Measurements from ENCODE around the gene USP17L17.
"Not testable (repeated sequence)": the region's sequence is repeated elsewhere in the genome, so short reads cannot be mapped to it uniquely, and the experiment has no call there.

The USP17L17 gene

GRCh38 chr4:9262572-9262971 lies 18.9 kb downstream of the USP17L17 start, which contains the start of gene USP17L21:
Gene USP17L21, plus strand, starts transcription at chr4:9262872. Its CDS starts 0 bp downstream, at chr4:9262872.
- DNase-seq; H4K91ac ChIP-seq (ENCODE audit: low read length); H3K4me2 ChIP-seq (ENCODE audit: low read length, poor library complexity, severe bottlenecking); H3K4me3 ChIP-seq (ENCODE audit: insufficient read depth in 1 of 2, low read depth in 1 of 2, low read length in 2 of 2); H3K27ac ChIP-seq (ENCODE audit: low read length, poor library complexity, severe bottlenecking); H3K27me3 ChIP-seq (ENCODE audit: control insufficient read depth in 1 of 2, insufficient read depth in 1 of 2, low read length in 2 of 2); H2AFZ ChIP-seq (ENCODE audit: low read depth, low read length); H2BK12ac ChIP-seq (ENCODE audit: low read length in 2 of 2); H3K36me3 ChIP-seq (ENCODE audit: control insufficient read depth in 1 of 2, insufficient read depth in 2 of 2, low read depth in 1 of 2, low read length in 2 of 2); H3K79me1 ChIP-seq (replicated peaks; ENCODE audit: low read length, poor library complexity, severe bottlenecking); H2BK120ac ChIP-seq (ENCODE audit: low read depth, low read length); H3K23ac ChIP-seq (ENCODE audit: low read length in 2 of 2); H2BK15ac ChIP-seq (ENCODE audit: low read depth, poor library complexity, severe bottlenecking); H3K4me1 ChIP-seq (ENCODE audit: control insufficient read depth, insufficient read depth, low read depth, low read length); H4K8ac ChIP-seq (ENCODE audit: low read length); H3K18ac ChIP-seq (ENCODE audit: low read depth in 1 of 2, low read length in 2 of 2); H2AK5ac ChIP-seq (ENCODE audit: low read length, severe bottlenecking); H2BK5ac ChIP-seq (ENCODE audit: low read depth, low read length, poor library complexity, severe bottlenecking); H3K9ac ChIP-seq (ENCODE audit: low read length); H3K14ac ChIP-seq (ENCODE audit: low read length in 2 of 2); H3K9me3 ChIP-seq (ENCODE audit: control insufficient read depth, low read length); H3K4ac ChIP-seq (ENCODE audit: low read depth in 1 of 2, low read length in 2 of 2): not testable (repeated sequence)
- no CpG with 5 or more reads among the region's 13 CpGs for WGBS

GRCh38 chr4:9267319-9267718 lies 23.6 kb downstream of the USP17L17 start, which contains the start of gene USP17L22:
Gene USP17L22, plus strand, starts transcription at chr4:9267619. Its CDS starts 0 bp downstream, at chr4:9267619.
- H2BK120ac ChIP-seq (ENCODE audit: low read depth, low read length); H3K4me3 ChIP-seq (ENCODE audit: insufficient read depth in 1 of 2, low read depth in 1 of 2, low read length in 2 of 2); H2BK5ac ChIP-seq (ENCODE audit: low read depth, low read length, poor library complexity, severe bottlenecking); H3K4me2 ChIP-seq (ENCODE audit: low read length, poor library complexity, severe bottlenecking); H3K9me3 ChIP-seq (ENCODE audit: control insufficient read depth, low read length); H3K79me1 ChIP-seq (replicated peaks; ENCODE audit: low read length, poor library complexity, severe bottlenecking); H3K14ac ChIP-seq (ENCODE audit: low read length in 2 of 2); H3K9ac ChIP-seq (ENCODE audit: low read length); H3K36me3 ChIP-seq (ENCODE audit: control insufficient read depth in 1 of 2, insufficient read depth in 2 of 2, low read depth in 1 of 2, low read length in 2 of 2); H2BK15ac ChIP-seq (ENCODE audit: low read depth, poor library complexity, severe bottlenecking); H3K4me1 ChIP-seq (ENCODE audit: control insufficient read depth, insufficient read depth, low read depth, low read length); H2AK5ac ChIP-seq (ENCODE audit: low read length, severe bottlenecking); H4K91ac ChIP-seq (ENCODE audit: low read length); H4K8ac ChIP-seq (ENCODE audit: low read length); H3K23ac ChIP-seq (ENCODE audit: low read length in 2 of 2); DNase-seq; H2BK12ac ChIP-seq (ENCODE audit: low read length in 2 of 2); H3K18ac ChIP-seq (ENCODE audit: low read depth in 1 of 2, low read length in 2 of 2); H2AFZ ChIP-seq (ENCODE audit: low read depth, low read length); H3K27me3 ChIP-seq (ENCODE audit: control insufficient read depth in 1 of 2, insufficient read depth in 1 of 2, low read length in 2 of 2); H3K27ac ChIP-seq (ENCODE audit: low read length, poor library complexity, severe bottlenecking); H3K4ac ChIP-seq (ENCODE audit: low read depth in 1 of 2, low read length in 2 of 2): not testable (repeated sequence)
- no CpG with 5 or more reads among the region's 15 CpGs for WGBS

DNA sequence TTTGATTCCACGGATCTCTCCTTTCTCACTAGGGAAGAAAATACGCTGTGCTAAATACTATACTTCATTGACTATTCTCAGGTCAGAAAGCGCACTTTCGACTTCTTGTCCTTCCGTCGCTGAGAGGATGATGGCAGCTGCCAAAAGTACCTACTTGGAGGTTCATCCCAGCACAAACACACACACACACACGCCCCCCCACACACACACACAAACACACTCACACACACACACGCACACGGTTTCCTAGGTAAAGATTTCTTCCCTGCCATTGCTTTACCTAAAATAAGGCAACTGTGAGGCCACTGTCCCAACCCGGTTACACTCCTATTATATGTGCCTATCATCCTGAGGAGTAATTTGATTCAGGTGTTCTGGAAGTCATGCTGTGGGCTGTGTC lies 28.0 kb downstream of the USP17L17 start:
- not testable (repeated sequence) for H3K9ac ChIP-seq (ENCODE audit: low read length); H3K79me1 ChIP-seq (replicated peaks; ENCODE audit: low read length, poor library complexity, severe bottlenecking); H3K4me3 ChIP-seq (ENCODE audit: insufficient read depth in 1 of 2, low read depth in 1 of 2, low read length in 2 of 2); DNase-seq; H2BK120ac ChIP-seq (ENCODE audit: low read depth, low read length); H2AK5ac ChIP-seq (ENCODE audit: low read length, severe bottlenecking); H2AFZ ChIP-seq (ENCODE audit: low read depth, low read length); H3K23ac ChIP-seq (ENCODE audit: low read length in 2 of 2); H3K14ac ChIP-seq (ENCODE audit: low read length in 2 of 2); H3K18ac ChIP-seq (ENCODE audit: low read depth in 1 of 2, low read length in 2 of 2); H3K9me3 ChIP-seq (ENCODE audit: control insufficient read depth, low read length); H3K4ac ChIP-seq (ENCODE audit: low read depth in 1 of 2, low read length in 2 of 2); H3K4me2 ChIP-seq (ENCODE audit: low read length, poor library complexity, severe bottlenecking); H3K36me3 ChIP-seq (ENCODE audit: control insufficient read depth in 1 of 2, insufficient read depth in 2 of 2, low read depth in 1 of 2, low read length in 2 of 2); H2BK15ac ChIP-seq (ENCODE audit: low read depth, poor library complexity, severe bottlenecking); H3K27me3 ChIP-seq (ENCODE audit: control insufficient read depth in 1 of 2, insufficient read depth in 1 of 2, low read length in 2 of 2); H3K4me1 ChIP-seq (ENCODE audit: control insufficient read depth, insufficient read depth, low read depth, low read length); H2BK12ac ChIP-seq (ENCODE audit: low read length in 2 of 2); H3K27ac ChIP-seq (ENCODE audit: low read length, poor library complexity, severe bottlenecking); H2BK5ac ChIP-seq (ENCODE audit: low read depth, low read length, poor library complexity, severe bottlenecking); H4K8ac ChIP-seq (ENCODE audit: low read length)
- 90% methylated on average over 5 of the region's 10 CpGs for WGBS
- H4K91ac ChIP-seq (ENCODE audit: low read length), result peak overlapping the region; percentile 64

All from mesenchymal stem cell (in vitro differentiated cells and primary cell).